Measurements from ENCODE around the gene HPF1.

Gene HPF1

GRCh38 chr4:169800541-169800940 lies 42.8 kb upstream of the HPF1 start:
- no peak overlapping the region for H3K27ac ChIP-seq (ENCODE audit: low read depth, low read length)
- no peak overlapping the region for H3K4me3 ChIP-seq (ENCODE audit: insufficient read depth, low read length, poor library complexity, severe bottlenecking)
- no peaks in the 10 kb centered on the region for H3K36me3 ChIP-seq (ENCODE audit: low read length)
- H4K20me1 ChIP-seq (ENCODE audit: low read depth, low read length), result no peaks in the 10 kb centered on the region
- H2AFZ ChIP-seq (ENCODE audit: low read depth, low read length, severe bottlenecking), result no peak overlapping the region
- no peaks in the 10 kb centered on the region for H3K27me3 ChIP-seq (ENCODE audit: low read length)
- H3K4me2 ChIP-seq (ENCODE audit: low read depth, low read length, poor library complexity, severe bottlenecking), result no peak overlapping the region
- H3K9me2 ChIP-seq (replicated peaks; ENCODE audit: insufficient read depth, low read length), result no peaks in the 10 kb centered on the region
- H3K79me2 ChIP-seq (ENCODE audit: insufficient read depth, low read length), result no peaks in the 10 kb centered on the region
- H3F3A ChIP-seq (ENCODE audit: insufficient read depth), result no peaks in the 10 kb centered on the region
- H3K9ac ChIP-seq (ENCODE audit: low read length), result no peak overlapping the region
- TF ChIP-seq CTCF (IDR thresholded peaks at IDR 0.05; ENCODE audit: insufficient read depth, low read length, poor library complexity, severe bottlenecking), result no peak
- no peak for TF ChIP-seq EZH2phosphoT487 (conservative IDR thresholded peaks at IDR 0.05; ENCODE audit: low read length)
- peaks cover under 1% of the 10 kb centered on the region; the same call in 1 of the 2 replicates for H3K9me3 ChIP-seq (ENCODE audit: insufficient read depth, low read length)

DNA sequence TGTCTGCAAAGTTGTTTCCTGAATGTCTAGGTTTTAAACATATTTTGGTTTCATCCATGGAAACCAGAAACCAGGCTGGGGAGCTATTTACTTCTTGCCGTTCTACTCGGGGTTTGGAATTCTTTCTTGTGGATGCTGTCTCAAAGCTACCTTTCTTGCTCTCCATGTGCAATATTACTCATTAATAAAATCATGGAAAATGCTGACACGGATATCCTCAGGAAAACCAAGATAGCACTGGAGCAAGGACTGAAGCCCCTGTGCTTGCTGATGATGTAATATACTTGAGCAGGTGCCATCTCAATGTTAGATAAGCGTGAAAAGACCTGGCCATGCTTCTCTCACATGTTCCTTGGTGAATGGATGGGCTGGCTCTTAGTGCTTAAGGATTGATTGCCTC lies 41.5 kb upstream of the HPF1 start:
- Histone ChIP-seq H3K9ac (ENCODE audit: low read length) (no peak overlapping the region), H3K9me2 (replicated peaks; ENCODE audit: insufficient read depth, low read length) (no peaks in the 10 kb centered on the region), H2AFZ (ENCODE audit: low read depth, low read length, severe bottlenecking) (no peak overlapping the region), H3K36me3 (ENCODE audit: low read length) (no peaks in the 10 kb centered on the region), H3K27me3 (ENCODE audit: low read length) (no peaks in the 10 kb centered on the region), H3K4me2 (ENCODE audit: low read depth, low read length, poor library complexity, severe bottlenecking) (no peak overlapping the region), H3K79me2 (ENCODE audit: insufficient read depth, low read length) (no peaks in the 10 kb centered on the region), H3F3A (ENCODE audit: insufficient read depth) (no peaks in the 10 kb centered on the region), H3K9me3 (ENCODE audit: insufficient read depth, low read length) (no peaks in the 10 kb centered on the region), H3K4me3 (ENCODE audit: insufficient read depth, low read length, poor library complexity, severe bottlenecking) (no peak overlapping the region), H3K27ac (ENCODE audit: low read depth, low read length) (no peak overlapping the region), H4K20me1 (ENCODE audit: low read depth, low read length) (no peaks in the 10 kb centered on the region)
- no peak for TF ChIP-seq EZH2phosphoT487 (conservative IDR thresholded peaks at IDR 0.05; ENCODE audit: low read length)
- no peak for TF ChIP-seq CTCF (IDR thresholded peaks at IDR 0.05; ENCODE audit: insufficient read depth, low read length, poor library complexity, severe bottlenecking)

DNA sequence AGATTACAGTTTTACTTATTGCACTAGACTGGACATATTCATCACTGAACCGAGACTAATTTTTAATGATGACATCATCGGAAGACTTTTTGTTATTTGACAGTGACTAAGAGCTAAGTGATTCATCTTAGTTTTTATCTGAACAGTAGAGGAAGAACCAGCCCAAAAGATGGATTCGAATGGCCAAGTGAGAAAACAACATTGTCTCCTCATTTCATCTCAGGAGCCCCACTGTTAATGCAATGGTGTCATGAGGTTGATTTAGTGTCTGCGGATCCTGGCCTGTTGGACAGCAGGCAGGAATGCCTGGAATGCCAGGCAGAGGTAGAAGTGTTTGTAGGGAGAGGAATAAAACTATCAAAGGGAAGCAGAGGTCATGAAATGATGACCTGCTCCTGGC lies 37.8 kb upstream of the HPF1 start:
- no peaks in the 10 kb centered on the region for H3K27me3 ChIP-seq (ENCODE audit: low read length)
- H3K9me3 ChIP-seq (ENCODE audit: insufficient read depth, low read length), result no peaks in the 10 kb centered on the region
- H3K9ac ChIP-seq (ENCODE audit: low read length), result no peak overlapping the region
- H3K79me2 ChIP-seq (ENCODE audit: insufficient read depth, low read length), result no peaks in the 10 kb centered on the region
- no peaks in the 10 kb centered on the region for H3K36me3 ChIP-seq (ENCODE audit: low read length)
- no peaks in the 10 kb centered on the region for H3K9me2 ChIP-seq (replicated peaks; ENCODE audit: insufficient read depth, low read length)
- no peaks in the 10 kb centered on the region for H3F3A ChIP-seq (ENCODE audit: insufficient read depth)
- no peak overlapping the region for H3K4me2 ChIP-seq (ENCODE audit: low read depth, low read length, poor library complexity, severe bottlenecking)
- no peak overlapping the region for H3K4me3 ChIP-seq (ENCODE audit: insufficient read depth, low read length, poor library complexity, severe bottlenecking)
- H2AFZ ChIP-seq (ENCODE audit: low read depth, low read length, severe bottlenecking), result no peak overlapping the region
- H3K27ac ChIP-seq (ENCODE audit: low read depth, low read length), result no peak overlapping the region
- TF ChIP-seq EZH2phosphoT487 (conservative IDR thresholded peaks at IDR 0.05; ENCODE audit: low read length), result no peak
- TF ChIP-seq CTCF (IDR thresholded peaks at IDR 0.05; ENCODE audit: insufficient read depth, low read length, poor library complexity, severe bottlenecking), result no peak
- no peaks in the 10 kb centered on the region for H4K20me1 ChIP-seq (ENCODE audit: low read depth, low read length)

Data from SU-DHL-6 (cell line).